ENCODE measurements around the gene RTL10.
"Not testable (repeated sequence)": the region's sequence is repeated elsewhere in the genome, so short reads cannot be mapped to it uniquely, and the experiment has no call there.

Gene RTL10

DNA sequence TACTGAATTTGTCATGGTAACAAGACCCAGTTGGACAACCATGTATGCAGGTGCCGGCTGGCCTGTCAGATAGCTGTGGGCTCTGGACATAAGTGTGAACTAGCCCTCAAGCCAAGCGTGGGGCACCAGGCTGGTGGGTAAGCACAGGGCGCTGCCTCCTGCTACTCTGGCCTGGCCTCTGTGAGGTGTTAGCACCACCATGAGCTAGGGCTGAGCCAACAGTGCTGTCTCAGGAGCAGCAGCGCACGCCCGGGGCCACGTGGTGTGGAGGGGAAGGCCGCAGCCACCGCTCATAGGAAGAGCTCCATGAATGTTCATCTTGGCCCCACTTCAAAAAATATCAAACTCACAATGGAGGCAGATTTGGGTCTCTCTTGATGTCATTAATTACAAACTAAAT lies 35.3 kb upstream of the RTL10 start:
- DNase-seq = peak; percentile 17

GRCh38 chr22:19888131-19888746 lies 33.6 kb upstream of the RTL10 start:
- no peak for DNase-seq

- no peak for DNase-seq
These were observed 32.7 kb upstream of the RTL10 start for GRCh38 chr22:19887256-19887985.

- DNase-seq = peak; percentile 41
These were observed 32.1 kb upstream of the RTL10 start for GRCh38 chr22:19886605-19887255.

DNA sequence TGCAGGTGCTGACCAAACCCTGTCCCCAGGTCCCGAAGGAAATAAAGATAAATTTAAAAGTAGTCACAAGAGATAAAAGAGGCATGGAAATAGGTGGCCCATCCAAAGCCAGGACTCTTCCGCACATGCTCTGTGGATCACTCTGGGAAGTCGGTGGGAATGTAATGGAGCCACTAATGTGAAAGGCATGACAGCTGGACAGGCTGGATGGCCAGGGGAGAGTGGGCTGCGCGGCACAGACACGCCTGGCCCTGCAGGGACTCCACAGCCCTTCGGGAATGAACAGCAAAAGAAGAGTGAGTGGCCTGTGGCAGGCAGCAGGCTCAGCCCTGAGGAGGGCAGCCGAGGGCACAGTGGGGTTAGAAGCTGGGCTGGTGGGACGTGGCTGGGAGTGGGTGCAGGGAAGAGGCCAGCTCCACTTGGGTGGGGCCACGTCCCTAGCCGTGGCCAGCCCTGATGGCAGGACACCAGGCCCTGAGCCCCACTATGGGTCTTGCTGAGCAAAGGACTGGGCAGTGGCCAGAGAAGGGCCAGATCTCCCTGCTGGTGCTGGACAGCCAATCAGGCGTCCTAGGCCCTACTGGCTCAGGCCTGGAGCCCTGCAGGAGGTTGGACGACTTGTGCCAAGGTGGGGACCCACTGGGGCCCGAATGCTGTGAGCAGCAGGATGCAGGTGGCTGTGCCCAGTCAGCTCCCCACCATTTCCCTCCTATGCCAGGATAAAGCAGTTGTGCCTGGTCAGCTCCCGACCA lies 31.3 kb upstream of the RTL10 start:
- no peak for DNase-seq

DNA sequence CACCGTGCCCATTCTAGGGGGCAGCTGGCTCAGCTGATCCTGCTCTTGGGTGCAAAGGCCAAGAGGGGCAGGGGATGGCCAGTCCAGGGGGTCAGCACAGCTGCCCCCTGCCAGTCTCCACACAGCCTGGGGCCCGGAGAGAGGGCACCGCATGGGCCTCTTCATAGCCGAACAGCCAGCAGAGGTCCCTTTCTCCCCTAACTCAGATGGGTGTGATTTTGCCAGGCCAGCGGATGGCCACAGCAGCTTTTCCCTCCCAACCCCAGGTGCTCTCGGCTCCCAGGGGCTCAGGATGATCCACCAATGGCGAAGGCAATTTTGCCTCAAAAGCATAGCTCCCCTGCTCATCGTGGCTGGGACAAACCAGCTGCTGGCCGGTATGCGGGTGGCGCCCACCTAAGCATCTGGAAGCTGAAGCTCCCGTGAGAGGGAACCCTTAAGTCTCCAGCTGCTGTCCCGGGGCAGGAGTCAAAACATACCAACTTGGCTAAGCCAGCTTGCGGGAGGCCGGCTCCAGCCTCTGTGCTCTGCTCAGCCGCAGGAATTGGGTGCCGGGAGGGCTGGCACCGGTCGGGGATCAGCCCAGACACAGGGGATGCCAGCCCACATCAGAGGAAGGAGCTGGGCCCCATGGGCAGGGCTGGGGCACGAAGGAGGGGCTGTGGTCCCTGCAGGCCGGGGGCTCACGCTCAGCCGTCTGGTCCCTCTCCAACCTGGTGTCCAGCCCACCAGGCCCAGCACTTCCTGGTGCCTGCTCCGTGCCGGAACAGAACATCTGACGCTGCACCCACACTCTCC lies 30.5 kb upstream of the RTL10 start:
- DNase-seq = no peak

- DNase-seq = no peak
These were observed 29.7 kb upstream of the RTL10 start for GRCh38 chr22:19884161-19884953.

DNA sequence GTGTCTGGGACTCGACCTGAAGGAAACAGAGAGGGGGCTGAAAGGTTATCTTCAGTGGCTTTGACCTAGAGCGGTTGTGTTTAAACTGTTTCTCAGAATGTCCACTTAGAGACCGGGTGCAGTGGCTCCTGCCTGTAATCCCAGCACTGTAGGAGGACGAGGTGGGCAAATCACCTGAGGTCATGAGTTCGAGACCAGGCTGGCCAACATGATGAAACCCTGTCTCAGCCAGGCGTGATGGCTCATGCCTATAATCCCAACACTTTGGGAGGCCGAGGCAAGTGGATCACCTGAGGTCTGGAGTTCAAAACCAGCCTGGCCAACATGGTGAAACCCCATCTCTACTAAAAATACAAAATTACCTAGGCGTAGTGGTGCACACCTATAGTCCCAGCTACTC lies 28.8 kb upstream of the RTL10 start:
- DNase-seq = not testable (repeated sequence)

DNA sequence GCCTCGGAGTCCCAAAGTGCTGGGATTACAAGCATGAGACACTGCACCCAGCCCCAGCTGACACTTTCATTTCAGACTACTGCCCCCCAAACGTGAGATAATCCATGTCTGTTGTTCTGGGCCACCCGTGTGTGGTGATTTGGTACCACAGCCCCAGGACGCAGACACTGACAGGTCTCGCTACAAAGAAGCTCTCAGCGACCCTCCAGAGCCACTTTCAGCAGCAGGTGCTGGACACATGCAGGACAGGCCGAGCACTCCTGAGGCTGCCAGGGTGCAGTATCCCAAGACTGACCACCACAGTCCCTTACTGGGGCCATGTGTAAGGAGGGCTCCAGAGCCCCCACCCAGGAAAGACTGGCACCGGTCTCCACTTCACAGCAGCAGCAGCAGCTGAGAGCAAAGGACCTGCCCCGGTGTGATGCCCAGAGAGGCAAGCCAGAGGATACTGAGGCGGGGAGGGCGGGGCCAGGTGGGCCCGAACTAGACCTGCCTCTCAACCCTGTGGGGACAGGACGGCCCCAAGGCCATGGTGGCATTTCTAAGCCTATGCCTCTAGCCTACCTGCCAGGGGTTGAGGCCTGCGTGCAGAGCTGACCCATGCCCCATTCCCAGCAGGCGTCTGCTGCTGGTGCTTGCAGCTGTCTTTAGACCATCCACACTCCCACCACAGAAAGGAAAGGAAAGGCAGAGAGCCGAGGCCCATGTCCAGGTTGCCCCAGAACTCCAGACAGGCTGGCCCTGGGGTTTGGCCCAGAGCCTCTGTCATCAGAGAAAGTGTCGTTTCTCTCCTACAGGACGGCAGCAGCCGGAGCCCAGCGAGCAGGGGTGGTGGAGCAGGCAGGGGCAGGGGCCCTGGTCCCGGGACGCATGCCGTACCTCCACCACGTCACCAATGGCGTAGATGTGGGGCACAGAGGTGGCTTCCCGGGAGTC lies 28.0 kb upstream of the RTL10 start:
- DNase-seq = no peak

DNA sequence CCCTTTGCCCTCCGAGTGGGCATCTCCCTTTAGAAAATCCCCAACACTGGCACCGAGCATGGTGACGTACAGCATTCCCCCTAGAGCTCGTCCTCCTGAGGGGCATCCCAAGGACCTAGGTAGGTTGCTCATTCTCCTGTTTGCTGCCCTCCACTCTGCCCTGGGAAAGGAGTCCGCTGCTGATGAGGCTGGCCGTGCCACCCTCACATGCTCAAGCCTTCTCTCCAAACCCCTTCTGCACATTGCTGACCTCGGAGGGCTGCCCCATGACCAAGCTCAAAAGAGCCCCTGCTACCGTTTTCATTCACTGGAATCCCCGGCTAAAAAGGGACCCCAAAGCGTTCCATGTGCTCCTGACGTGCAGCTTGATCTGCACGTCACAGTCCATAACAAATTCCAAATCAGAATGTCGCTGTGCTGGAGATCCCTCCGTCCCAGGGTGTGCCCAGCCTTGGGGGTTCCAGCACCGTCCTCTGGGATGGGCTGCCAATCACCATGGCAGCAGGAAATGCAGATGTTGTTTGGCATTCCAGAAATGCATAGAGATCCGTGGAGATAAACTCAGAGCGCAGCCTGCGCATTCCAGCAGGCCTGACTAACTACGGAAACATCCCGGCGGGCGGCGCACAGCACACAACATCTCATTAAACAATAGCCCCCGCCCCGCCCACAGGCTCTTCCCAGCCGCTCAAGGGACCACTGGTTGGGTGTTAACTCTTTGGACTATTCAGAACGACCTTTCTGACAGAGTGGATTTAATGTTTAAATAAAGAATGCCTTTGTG lies 26.3 kb upstream of the RTL10 start:
- no peak for DNase-seq

DNA sequence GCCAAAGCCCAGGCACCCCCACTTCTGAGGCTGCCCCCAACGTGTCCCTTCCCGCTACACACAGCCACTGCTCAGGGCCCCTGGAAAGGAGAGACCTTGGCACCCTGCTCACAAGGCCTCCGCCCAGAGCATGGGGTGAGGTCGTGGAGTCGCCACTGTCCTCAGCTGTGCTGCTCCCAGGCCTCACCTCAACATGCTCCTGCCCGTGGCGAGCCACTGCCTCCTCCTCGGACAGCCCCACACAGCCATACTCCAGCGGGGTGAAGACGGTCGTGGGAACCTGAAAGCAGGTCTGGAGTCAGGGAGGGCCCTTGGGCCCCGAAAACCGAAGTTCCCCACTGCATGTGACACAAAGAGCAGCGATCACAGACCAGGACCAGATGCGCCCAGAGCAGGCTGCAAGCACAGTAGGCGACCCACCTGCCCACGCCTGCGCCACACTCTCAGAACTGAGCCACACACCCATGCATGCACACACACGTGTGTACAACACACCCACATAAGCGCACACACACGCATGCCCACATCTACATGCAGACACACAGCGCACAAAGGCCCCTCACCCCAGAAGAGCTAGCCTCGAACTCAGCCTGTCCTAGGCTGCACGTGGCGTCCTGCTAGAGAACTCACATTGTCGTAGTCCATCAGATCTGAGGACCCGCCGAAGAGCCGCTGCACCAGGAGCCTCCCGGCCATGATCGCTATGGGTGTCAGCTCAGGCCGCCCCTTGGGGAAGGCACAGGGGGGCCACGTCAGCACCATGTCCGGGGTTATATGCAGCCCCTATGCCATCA lies 25.5 kb upstream of the RTL10 start:
- DNase-seq = no peak

GRCh38 chr22:19879643-19879991 lies 24.9 kb upstream of the RTL10 start:
- DNase-seq = no peak

GRCh38 chr22:19879246-19879570 lies 24.5 kb upstream of the RTL10 start:
- no peak for DNase-seq

DNA sequence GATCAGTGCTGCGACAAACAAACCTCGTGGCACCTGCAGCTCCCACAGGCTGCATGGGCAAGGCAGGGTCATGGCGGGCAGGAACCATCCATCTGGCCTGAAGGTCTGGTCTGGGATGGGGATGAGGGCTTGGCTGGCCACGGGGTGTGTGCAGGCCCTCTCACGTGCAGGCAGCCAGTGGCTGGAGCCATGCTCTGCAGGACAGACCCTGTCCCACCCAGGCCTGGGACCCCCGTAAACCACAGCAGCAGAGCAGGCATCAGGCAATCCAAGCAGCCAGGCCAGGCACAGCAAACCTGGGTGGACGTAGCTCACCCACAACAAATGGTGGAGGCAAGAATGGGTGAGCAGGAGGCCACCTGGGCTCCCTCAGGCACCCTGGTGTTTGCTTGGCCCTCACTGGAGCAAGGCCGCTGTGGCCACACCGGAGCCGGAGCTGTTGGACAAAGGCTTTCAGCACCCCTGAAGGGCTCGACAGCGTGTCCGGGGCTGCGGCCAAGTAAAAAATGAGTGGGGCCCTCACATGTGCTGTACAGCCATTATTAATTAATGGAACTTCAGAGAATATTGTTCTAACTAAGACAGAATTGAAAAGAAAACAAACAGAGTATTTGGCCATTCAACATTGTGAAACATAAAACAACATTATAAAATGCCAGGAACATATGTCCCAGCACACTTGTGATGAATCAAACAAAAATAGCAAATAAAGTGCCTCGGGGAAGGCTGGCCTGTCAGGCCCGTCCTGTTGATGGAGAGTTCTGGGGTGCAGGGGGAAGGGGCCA lies 24.0 kb upstream of the RTL10 start:
- DNase-seq = no peak

- no peak for DNase-seq
These were observed 23.1 kb upstream of the RTL10 start for GRCh38 chr22:19877626-19878339.

DNA sequence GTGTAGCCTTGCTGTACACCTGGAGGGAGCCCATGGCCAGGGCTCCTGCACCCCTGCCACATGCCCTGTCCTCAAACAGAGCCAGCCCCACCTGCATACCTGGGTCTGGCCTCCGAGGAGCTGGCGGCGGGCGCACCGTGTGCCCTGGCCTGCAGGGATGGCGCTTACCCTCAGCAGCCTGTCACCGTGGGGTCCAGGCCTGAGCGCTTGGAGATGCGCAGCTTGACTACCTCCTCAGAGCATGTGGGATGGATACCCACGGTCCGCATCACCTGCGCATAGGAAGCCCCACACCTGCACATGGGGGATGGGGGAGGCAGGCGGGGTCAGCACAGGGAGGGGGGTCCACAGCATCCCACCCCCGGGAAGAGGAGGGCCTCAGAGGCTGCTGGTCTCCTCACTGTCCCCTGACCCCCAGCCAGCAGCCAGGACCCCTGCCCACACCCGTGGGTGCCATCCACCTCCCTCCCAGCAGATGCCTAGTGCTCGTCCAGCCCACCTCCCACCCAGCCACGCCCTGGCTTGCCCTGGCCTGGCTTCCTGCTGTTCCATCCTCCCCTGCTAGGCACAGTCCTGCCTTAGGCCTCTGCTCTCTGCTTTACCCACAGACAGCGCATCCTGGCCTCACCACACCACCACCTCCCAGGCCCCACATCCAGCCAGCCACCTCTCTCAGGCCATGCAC lies 22.4 kb upstream of the RTL10 start:
- no peak for DNase-seq

Data from effector CD4-positive, alpha-beta T cell (primary cell).